ENCODE results near the gene TNFAIP3.

TNFAIP3 gene

GRCh38 chr6:137864812-137865508 lies 2.1 kb upstream of the TNFAIP3 start:
- DNase-seq (ENCODE audit: low spot score) = no peak

- peak; percentile 37 for DNase-seq (ENCODE audit: low spot score)
Measured at GRCh38 chr6:137866200-137866913, 702 bp upstream of the TNFAIP3 start.

- DNase-seq (ENCODE audit: low spot score) = no peak
Measured at GRCh38 chr6:137867685-137868509, 838 bp downstream of the TNFAIP3 start.

DNA sequence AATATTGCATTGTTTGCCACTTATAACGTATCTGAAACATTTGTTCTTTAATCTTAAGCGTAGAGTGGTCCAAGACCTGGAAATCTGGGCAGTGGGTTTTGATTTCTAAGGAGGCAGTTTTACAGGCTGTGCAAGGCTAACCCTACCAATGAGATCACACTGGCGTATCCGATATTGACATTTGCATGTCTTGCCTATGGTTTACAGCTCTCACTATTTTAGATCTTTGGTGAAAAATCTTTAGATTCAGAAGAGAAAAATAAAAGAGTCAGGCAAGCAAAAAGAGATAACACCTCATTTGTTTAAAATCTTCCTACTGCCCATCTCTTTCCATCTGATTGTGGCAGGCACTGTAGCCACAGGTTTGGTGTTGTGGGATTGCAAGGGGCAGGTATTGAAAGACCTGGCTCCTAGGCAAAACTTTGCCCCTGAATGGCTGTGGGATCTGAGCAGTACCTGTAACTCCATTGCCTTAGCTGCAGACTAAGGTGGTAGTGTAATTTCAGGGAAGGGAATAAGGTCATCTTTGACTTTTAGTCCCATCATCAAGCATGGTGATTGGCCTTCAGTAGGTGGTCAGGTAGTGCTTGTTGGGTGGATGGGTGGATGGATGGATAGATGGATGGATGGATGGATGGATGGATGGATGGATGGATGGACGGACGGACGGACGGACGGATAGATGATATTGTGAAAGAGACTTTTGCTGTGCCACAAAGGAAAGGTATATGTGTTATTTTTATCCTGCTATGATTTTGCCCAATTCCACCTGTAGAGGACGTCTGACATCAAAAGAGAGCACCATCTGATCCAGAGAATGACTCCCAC lies 1.9 kb downstream of the TNFAIP3 start:
- DNase-seq (ENCODE audit: low spot score) = no peak

DNA sequence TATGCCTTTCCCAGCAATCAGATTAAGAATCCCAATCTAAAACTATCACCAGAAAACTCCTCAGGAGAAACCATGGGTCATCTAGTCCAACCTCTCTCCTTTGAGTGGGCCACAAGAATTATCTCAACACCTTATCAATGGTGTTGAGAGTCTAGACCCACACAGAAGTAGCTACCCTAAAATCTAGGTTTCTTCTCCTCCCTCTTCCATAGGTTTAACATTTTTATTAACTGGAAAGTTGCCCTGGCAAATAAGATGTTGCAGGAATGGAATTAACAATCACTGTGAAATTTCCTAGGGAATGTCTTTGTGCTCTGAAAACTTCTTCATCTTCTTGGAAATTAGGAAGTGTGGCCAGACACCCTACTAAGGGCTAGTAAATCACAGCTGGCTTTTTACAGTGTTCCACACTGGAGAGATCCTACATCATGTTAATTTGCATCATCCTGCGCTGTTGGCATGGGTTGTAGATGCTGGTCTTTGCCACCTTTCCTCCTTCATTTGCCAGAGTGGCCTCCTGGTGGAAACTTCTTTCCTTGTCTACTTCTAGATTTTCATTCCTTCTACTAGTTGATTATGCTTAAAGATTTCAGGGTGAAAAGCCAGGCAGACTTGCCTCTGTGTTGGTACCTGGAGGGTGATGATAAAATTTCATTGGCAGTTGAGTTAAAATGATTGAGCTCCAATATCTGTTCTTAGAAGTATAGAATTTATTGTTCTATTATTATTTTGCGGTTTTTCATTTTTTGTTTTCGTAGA lies 2.7 kb downstream of the TNFAIP3 start:
- no peak for DNase-seq (ENCODE audit: low spot score)

DNA sequence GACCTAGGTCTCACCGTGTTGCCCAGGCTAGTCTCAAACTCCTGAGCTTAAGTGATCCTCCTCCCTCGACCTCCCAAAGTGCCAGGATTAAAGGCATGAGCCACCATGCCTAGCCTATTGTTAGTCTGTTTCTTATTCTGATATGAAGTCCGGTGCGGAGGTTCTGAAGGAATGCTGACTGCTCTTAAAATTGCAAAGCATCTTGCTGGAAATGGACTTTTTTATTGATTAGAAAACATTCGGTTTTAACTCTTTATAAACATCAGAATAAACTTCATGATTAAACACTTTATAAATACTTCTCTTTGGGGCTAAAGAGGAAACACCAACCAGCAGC lies 3.2 kb downstream of the TNFAIP3 start:
- no peak for DNase-seq (ENCODE audit: low spot score)

DNA sequence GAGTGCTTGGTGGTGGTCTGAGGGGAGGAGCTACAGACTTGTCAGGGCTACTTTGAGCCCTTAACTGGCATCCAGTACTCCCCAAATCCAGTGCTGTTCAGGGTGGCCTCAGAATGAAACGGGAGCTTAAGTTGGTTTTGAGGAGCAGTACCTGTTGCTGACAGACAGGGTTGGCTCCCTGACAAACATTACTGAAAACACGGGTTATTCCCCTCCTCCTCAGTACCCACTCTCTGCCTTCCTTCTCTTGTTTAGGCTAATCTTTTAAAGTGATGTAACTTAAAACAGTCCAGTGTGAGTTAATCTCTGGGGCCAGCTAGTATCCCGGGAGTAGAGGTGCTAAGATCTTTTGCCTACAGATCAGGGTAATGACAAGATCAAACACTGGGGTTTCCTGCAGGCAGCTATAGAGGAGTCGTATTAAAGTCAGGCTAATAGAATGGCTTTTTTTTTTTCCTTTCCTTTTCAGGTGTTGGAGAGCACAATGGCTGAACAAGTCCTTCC lies 3.7 kb downstream of the TNFAIP3 start:
- no peak for DNase-seq (ENCODE audit: low spot score)

- no peak for DNase-seq (ENCODE audit: low spot score)
Measured at GRCh38 chr6:137871291-137871690, 4.2 kb downstream of the TNFAIP3 start.

DNA sequence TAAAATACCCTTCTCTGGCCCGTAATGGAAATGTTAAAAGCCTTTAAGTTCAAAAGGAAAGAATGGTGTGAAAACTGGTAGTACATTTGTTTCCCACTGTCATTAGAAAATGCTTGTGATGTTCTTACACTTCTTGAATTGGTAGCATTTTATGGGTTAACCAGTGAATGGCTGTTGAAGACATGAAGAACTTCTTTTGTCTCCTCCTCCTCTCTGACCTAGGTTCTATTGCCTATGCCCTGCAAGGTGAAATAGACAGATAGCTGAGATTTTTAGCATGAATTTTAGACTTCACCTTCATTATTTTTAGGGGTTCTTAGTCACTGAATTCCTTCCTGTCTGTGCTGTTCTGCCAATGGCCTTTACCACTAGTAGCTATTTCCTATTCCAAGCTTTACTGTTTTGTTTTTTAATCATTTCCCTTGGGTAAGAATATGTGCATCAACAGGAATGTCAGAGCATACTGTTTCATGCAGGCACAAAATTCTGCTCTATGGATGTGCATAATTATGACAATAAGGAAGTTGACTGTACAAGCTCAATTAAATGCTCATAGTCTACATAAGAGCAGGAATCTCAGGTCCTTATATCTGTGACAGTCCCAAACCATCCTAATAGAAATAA lies 4.9 kb downstream of the TNFAIP3 start:
- no peak for DNase-seq (ENCODE audit: low spot score)

DNA sequence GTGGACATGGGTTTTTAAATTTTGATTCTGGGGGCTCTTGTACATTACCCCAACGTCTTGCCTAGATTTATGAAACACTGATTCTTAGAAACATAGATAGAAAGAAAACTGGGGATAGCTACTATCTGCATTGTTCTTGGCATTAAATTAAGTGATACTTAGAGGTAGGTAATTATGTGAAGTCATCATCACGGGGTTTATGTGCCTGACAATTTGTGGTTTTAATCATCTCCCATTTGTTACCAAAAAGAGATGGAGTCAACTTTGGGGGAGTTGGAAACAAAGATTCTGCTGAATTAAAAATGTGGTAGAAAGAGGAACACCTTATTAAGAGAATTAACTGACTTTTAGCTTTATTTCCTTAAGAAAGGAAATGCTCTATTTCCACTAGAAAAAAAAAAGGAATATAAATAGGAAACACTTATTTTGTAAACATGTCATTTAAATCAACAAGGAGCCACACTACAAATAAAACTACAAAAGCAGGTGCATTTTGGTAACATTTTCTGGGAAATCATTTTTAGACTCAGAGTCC lies 5.6 kb downstream of the TNFAIP3 start:
- DNase-seq (ENCODE audit: low spot score) = no peak

DNA sequence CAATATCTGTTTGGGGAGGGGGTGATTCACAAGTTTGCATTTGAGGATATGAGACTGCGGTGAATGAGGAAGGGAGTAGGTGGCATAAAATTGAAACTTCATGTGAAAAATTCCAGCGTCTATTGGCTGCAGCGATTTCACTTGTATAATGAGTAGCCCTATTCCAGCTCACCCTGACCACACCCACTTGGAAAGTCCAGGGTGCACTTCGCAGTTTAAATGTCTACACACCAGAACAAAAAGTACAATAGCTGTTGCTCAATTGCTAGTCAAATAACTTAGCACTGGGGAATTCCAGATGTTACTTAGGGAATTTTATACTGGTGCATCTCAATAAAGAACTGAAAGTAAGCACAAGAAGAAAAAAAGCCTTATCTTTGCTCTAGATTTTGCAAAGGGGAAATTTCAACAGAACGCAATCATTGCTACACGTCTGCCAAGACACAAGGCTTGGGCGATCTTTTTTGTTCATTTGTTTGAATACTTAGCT lies 6.3 kb downstream of the TNFAIP3 start:
- peak; percentile 43 for DNase-seq (ENCODE audit: low spot score)

DNA sequence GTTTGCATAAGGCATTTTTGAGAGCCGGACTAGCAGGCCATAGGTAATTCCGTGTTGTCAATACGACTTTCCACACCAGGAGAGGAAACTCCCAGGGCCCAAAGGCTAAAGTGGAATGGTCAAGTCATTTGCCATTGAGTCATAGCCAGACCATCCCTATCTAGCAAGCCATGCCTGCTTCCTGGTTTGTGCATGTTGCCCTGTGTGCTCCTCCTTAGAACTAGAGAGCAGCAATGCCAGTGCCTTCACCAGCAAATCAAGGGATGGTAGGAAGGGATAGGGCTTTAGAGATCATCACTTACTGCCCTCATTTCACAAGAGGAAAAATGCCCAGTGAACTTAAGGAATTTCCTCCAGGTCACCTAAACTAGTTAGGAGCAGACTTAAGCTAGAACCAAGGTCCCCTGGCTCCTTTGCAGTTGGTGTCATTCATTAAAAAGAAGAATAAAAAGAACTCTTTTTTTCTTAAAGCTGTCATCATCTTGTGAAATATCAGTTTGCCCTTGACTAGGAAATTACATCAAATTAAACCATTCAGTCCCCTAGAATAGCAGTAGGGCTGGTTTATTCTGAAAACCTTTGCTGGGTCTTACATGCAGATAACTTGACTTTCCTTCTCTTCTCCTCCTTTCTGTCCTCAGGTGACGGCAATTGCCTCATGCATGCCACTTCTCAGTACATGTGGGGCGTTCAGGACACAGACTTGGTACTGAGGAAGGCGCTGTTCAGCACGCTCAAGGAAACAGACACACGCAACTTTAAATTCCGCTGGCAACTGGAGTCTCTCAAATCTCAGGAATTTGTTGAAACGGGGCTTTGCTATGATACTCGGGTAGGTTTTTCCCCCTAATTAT lies 7.4 kb downstream of the TNFAIP3 start:
- DNase-seq (ENCODE audit: low spot score) = no peak

- no peak for DNase-seq (ENCODE audit: low spot score)
Measured at GRCh38 chr6:137875058-137875520, 8.0 kb downstream of the TNFAIP3 start.

- no peak for DNase-seq (ENCODE audit: low spot score)
Measured at GRCh38 chr6:137875606-137876005, 8.5 kb downstream of the TNFAIP3 start.

DNA sequence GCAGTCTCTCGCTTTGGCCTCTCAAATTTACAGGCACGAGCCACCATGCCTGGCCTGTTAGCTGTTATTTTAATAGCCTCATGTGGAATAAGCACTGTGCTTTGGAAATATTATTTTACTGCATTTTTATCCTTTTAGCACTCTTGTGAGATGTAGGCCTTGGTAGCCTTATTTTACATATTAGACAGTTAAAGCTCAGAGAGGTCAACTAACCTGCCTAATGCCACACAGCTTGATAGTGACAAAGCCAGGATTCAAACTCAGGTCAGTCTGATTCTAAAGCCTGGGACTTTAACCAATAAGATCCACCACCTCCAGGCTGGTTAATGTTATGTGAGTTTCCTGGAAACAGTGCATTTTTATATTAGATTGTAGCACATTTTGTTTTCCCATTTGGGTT lies 9.5 kb downstream of the TNFAIP3 start:
- DNase-seq (ENCODE audit: low spot score) = no peak

GRCh38 chr6:137877113-137877512 lies 10.1 kb downstream of the TNFAIP3 start:
- no peak for DNase-seq (ENCODE audit: low spot score)

DNA sequence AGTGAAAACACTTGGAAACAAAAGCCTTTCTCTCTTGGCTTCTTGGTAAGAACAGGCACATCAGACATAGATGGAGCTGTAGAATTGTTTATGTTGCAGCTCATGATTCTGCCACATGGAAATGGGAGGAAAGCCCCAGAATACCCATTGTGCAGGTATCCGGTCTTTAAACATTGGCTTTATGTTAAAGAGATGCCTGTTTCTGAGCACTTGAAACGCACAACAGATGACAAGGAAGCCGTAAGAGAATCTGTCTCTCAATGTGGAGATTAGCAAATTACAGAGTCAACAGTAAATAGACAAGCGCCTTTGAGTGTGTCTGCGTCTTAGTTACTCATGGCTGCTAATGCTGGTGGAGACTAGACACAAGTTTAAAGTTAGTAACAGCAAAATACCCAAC lies 10.5 kb downstream of the TNFAIP3 start:
- no peak for DNase-seq (ENCODE audit: low spot score)

DNA sequence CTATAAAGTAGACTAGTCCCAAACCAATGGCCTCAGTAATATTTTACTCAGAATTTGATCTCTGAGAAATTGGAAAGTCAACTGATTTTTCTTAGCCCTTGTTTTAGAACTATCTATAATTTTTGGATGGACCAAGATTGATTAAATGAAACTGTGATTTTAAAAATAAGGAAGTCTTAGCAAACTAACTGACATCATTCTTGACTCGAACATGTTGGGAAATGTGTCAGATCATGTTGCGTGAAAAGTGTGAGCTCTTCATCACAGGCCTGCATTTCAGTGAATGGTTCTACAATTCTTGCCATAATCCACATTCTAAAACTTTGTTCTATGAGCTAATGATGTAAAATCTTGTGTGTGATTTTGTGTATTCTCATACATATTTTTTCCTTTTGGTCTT lies 11.0 kb downstream of the TNFAIP3 start:
- DNase-seq (ENCODE audit: low spot score) = no peak
